Brain microvascular endothelial cell (primary cell): ENCODE results near the gene CD36.
"Not testable (repeated sequence)": the region's sequence is repeated elsewhere in the genome, so short reads cannot be mapped to it uniquely, and the experiment has no call there.

Source experiments
- DNase-seq: peaks from one replicate; pipeline ENCODE4 v3.0.0-alpha.2; 2020
- H3K27ac ChIP-seq: fragments of 250-450 bp; sonication (Bioruptor Pico); 2 replicates; pipeline ENCODE4 v1.5.1; 2020; ENCODE audit warnings: mild to moderate bottlenecking, moderate library complexity
- H3K27me3 ChIP-seq: fragments of 250-450 bp; sonication (Bioruptor Pico); replicated peaks from 2 replicates; pipeline ENCODE4 v1.5.1; 2020; ENCODE audit warnings: mild to moderate bottlenecking
- H3K36me3 ChIP-seq: fragments of 250-450 bp; sonication (Bioruptor Pico); replicated peaks from 2 replicates; pipeline ENCODE4 v1.5.1; 2020; ENCODE audit warnings: mild to moderate bottlenecking
- H3K4me3 ChIP-seq: 2 replicates; pipeline ENCODE4 v1.5.1; 2011; ENCODE audit warnings: low read depth, mild to moderate bottlenecking, control low read depth, low read length, moderate library complexity
- CTCF ChIP-seq: IDR thresholded peaks from 2 replicates; pipeline ENCODE4 v1.5.1; 2011; ENCODE audit warnings: low read depth, mild to moderate bottlenecking, moderate library complexity, low read length, control low read depth, inconsistent platforms; ENCODE audit errors: missing control alignments
- in situ Hi-C: cut with HindIII; loops from 2 replicates; pipeline ENCODE4 v1.10.0; 2017; ENCODE audit warnings: low sequenced_read_pairs, low pct_ligation_motif_present

CD36 gene

GRCh38 chr7:80662252-80662651 is 23.8 kb downstream of the CD36 start:
- no peak overlapping the region for H3K4me3 ChIP-seq
- no peak for DNase-seq
- no peaks in the 10 kb centered on the region for H3K27me3 ChIP-seq
- in situ Hi-C loops = no loop called here
- TF ChIP-seq CTCF = no peak
- H3K27ac ChIP-seq = no peak overlapping the region
- H3K36me3 ChIP-seq = no peaks in the 10 kb centered on the region

GRCh38 chr7:80665526-80665925 is 27.1 kb downstream of the CD36 start:
- Histone ChIP-seq H3K27me3 (no peaks in the 10 kb centered on the region), H3K4me3 (no peak overlapping the region), H3K36me3 (no peaks in the 10 kb centered on the region), H3K27ac (no peak overlapping the region)
- DNase-seq = no peak
- no peak for TF ChIP-seq CTCF
- in situ Hi-C loops = no loop called here

- H3K27me3 ChIP-seq = no peaks in the 10 kb centered on the region
- H3K4me3 ChIP-seq = no peak overlapping the region
- in situ Hi-C loops = no loop called here
- no peak for TF ChIP-seq CTCF
- H3K27ac ChIP-seq = no peak overlapping the region
- H3K36me3 ChIP-seq = no peaks in the 10 kb centered on the region
- DNase-seq = no peak
Observed at GRCh38 chr7:80666376-80666775, 27.9 kb downstream of the CD36 start.

- H3K4me3 ChIP-seq, H3K36me3 ChIP-seq, DNase-seq, H3K27ac ChIP-seq, H3K27me3 ChIP-seq, in situ Hi-C loops: not testable (repeated sequence)
Observed at GRCh38 chr7:80669367-80669766, 30.9 kb downstream of the CD36 start.

GRCh38 chr7:80671744-80672143 is 33.3 kb downstream of the CD36 start:
- H3K36me3 ChIP-seq = no peaks in the 10 kb centered on the region
- no peak overlapping the region for H3K27ac ChIP-seq
- in situ Hi-C loops = no loop called here
- DNase-seq = no peak
- H3K4me3 ChIP-seq = no peak overlapping the region
- H3K27me3 ChIP-seq = no peaks in the 10 kb centered on the region
- TF ChIP-seq CTCF = no peak

- no peak for TF ChIP-seq CTCF
- no peaks in the 10 kb centered on the region for H3K27me3 ChIP-seq
- H3K4me3 ChIP-seq = no peak overlapping the region
- no peak overlapping the region for H3K27ac ChIP-seq
- no peak for DNase-seq
- no peaks in the 10 kb centered on the region for H3K36me3 ChIP-seq
- in situ Hi-C loops = no loop called here
Observed at GRCh38 chr7:80675090-80675489, 36.6 kb downstream of the CD36 start.
